HuH-7 (cell line): ENCODE results near the gene EXOC8.
"Not testable (repeated sequence)": the region's sequence is repeated elsewhere in the genome, so short reads cannot be mapped to it uniquely, and the experiment has no call there.

Source experiments
- DNase-seq: peaks from one replicate; pipeline ENCODE4 v3.0.0; 2011; ENCODE audit warnings: low spot score

EXOC8 gene

DNA sequence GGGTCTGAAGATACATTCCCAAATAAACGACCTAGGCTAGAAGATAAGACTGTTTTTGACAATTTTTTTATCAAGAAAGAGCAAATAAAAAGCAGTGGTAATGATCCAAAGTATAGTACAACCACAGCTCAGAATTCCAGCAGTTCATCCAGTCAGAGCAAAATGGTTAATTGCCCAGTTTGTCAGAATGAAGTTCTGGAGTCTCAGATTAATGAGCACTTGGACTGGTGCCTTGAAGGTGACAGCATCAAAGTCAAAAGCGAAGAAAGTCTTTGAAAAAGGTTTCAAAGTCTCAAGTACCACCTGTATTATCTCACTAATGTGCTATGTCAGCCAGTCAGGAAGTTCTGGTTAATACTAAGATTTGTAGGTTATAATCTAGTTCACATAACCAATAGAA lies 15.4 kb upstream of the EXOC8 start:
- DNase-seq, result no peak

DNA sequence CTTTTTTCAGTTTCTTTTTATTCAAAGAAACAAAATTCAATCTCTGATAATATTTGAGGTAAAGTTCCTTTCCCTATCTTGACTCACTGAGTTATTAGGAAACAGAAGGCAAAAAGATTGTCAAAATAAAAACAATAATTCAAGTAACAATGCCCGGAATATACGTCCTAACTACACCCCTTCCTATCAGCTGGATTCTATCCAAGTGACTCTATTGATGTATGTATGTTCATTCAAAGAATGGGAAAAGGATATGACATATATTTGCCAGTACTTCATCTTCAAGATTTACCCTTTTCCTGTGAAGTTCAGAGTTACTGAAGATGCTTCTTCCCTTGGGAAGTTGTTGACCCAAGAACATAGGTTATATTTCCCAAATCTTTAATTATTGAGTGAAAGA lies 14.2 kb upstream of the EXOC8 start:
- DNase-seq, result no peak

DNA sequence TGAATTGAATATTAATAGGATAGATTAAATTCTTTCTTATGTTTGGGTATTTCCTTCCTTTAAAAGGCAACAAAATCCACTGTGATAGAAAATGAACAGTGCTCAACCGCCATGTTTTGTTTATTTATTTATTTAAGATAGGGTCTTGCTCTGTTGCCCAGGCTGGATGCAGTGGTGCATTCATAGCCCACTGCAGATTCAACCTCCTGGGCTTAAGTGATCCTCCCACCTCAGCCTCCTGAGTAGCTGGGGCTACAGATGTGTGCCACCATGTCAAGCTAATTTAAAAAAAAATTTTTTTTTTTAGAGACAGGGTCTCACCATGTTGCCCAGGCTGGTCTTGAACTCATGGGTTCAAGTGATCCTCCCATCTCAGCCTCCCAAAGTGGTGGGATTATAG lies 11.2 kb upstream of the EXOC8 start:
- not testable (repeated sequence) for DNase-seq

DNA sequence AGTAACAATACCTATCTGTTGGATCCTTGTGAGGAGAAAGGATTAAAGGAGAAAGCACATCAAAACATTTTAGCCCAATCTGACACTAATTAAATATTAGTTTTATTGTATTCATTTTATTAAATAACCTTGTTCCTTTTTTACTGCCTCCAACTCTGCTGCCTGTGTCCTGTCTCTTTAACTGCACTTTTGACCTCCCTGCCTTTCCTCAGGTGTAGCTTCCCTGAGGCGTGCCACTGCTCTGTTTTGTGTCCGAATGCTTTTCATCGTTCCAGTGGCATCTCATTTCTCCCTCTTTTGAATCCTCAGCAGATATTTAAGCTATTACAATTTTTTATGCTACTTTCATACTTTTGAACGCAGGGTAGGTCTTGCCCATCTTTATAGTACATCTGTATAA lies 10.8 kb upstream of the EXOC8 start:
- no peak for DNase-seq

DNA sequence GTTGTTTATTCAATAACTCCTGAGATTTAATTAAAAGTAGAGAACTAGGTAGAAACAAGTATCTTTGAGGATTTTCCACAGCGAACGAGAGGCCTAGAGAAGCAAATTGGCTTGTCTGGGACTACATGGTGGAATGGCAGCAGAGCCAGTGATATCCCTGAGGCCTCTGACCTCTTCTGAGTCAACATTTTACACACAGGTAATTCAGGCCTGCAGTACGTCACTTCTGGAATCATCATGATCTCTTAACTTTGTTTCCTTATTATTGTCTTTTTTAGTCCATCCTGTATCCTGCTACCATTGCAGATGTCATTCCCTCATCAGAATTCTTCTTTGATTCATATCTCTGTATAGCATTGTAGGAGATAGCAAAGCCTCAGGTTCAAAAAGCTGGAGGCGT lies 10.3 kb upstream of the EXOC8 start:
- no peak for DNase-seq

DNA sequence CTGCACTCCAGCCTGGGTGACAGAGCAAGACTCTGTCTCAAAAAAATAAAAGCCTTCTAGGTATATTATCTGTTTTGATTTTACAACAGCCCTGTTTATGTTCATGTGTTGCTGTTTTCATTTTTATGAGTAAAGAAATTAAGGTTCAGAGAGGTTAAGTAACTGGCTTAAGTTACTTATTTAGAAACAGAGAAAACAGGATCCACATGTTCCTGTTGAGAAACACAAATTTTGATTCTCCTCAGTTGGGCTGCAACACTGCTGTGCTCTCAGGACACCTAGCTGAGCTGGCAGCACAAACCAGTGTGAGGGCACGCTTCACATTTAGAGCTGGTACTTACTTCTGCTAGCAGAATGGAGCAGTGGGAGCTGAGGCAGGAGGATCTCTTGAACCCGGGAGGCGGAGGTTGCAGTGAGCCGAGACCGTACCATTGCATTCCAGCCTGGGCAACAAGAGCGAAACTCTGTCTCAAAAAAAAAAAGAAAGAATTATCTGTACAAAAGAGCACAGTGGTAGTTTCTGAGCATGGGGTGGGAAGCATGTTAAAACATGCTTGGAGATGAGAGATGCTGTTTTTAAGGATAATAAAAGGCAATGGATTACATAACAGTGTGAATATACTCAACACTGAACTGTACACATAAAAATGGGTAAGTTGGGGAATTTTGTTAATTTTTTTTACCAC lies 2.8 kb upstream of the EXOC8 start:
- DNase-seq, result no peak

DNA sequence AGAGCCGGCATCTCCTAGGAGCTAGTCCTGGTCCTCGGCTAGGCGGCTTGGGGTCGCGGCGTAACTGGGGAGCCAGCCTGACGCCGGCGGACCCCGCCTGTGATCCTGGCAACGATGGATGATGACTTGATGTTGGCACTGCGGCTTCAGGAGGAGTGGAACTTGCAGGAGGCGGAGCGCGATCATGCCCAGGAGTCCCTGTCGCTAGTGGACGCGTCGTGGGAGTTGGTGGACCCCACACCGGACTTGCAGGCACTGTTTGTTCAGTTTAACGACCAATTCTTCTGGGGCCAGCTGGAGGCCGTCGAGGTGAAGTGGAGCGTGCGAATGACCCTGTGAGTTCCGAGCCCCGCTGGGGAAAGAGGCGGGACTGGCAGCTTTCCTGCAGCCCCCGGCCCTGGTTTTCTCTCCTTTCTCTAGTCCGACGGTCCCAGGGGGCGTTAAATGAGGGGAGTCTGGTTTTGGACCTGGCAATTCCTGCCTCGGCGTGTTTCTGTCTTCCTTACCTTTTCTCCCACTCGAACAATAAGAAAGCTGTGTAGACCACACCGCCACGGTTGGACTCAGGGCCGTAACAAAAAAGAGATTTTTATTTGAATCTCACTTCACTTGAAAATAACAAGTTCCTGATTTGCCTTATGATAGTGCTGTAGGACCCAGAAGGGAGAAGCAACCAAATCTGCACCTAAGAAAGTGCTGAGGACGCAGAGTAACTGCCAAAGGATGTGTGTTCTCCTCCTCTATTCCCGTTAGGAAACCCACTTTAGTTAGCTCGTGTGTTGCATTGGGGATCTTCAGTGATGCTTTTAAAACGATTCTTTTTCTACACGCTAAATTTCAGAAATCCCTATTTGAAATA lies 847 bp upstream of the EXOC8 start, which contains the start of gene SPRTN:
Gene SPRTN (plus strand): TSS at position 24 of the 859 bp plus-strand sequence. CDS start 91 bp downstream, at position 115.
- DNase-seq, result peak; percentile 93

DNA sequence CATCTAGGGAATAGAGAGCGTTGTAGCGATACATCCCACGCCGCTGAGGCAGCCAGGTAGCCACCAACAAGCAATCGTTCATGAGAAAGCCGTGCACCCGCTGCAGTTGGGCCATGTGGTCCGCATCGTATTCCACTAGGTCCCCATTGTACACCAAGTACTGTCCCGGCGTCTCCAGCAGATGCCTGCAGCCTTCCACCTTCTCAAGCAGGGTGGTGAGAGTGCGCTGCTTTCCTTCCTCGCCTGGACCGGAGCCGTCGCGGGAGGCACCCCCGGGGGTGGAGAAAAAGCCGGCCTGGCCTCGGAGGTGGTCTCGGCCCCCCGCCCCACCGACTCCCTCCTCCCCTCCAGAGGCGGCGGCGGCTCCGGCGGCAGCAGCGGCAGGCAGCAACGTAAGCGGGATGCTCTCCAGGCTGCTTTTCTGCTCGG lies 595 bp downstream of the EXOC8 start:
- no peak for DNase-seq

DNA sequence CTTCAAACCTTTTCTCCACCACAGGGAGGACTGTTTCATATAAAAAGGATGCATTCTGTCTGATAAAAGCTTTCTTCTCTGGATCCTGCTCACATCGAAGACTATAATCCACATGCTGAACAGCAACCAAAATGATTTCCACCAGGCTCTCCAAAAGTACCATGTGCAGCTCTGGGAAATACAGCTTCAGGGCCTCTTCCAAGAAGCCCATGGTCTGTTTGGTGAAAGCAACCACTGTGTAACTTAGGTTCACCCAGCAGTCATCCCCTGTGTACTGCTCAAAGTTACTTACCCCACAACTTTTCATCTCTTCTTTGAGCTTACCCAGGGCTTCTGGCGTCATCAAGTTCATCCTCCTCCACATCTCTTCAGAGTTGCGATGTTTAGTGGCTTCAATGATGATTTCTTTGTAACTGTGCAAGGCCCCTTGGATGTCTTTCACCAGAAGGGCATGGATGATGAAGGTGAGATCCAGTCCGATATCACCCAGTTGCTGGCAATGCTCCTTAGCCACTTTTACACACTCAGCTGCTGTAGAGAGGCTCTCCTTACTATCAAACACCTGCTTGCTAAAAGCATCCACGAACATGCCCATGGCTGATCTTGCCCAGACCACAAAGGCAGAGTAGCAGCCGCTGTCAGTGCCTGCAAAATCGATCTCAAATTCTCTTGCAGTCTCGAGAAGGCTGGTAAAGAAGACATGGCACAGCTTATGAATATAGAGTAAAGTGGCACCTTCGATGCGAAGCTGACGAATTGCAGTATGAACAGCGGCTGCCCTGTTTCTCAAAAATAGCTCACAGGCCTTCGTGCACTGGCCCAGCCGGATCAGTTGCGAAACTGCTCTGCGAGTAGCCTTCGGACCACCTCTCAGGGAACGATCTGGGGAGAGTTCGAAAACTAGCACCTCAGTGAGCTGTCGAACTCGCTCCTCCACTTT lies 1.7 kb downstream of the EXOC8 start:
- peak; percentile 40 for DNase-seq

DNA sequence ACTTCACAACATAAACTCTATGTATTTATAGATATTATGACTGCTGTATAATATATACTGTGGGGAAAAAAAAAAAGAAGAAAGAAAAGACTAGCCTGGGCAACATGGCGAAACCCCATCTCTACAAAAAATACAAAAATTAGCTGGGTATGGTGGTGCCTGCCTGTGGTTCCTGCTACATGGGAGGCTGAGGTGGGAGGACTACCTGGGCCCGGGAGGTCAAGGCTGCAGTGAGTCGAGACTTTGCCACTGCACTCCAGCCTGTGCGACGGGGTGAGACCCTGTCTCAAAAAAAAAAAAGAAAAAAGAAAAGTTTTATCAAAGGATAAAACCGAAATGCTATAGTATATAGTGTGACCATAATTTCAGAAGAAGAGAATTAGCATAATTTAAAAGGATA lies 2.7 kb downstream of the EXOC8 start:
- DNase-seq, result no peak

DNA sequence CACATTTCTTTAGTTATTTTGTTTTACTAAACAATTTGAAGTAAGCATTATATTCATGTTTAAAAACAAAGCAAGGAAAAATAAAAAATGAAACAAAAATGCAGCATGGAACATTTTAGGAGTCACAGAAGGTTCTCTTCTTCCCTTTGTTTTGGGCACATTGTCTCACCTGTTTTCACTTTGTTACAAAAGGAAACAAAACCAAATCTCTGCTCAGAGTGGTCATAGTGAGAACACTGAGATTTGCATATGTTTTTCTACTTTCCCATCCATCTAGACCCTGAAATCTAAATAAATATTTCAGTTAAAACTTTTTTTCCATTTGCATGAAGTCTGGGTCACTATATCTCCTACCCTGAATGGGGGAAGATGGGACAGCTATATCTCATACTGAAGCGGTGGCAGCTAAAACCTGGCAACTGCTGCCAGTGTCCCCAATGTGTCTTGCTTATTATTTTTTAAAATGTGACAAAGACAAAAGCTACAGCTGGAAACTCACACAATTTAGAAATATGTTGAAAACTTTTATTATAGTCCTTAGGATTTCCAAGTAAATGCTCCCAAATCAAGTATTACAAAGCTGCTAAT lies 3.5 kb downstream of the EXOC8 start:
- DNase-seq, result no peak

DNA sequence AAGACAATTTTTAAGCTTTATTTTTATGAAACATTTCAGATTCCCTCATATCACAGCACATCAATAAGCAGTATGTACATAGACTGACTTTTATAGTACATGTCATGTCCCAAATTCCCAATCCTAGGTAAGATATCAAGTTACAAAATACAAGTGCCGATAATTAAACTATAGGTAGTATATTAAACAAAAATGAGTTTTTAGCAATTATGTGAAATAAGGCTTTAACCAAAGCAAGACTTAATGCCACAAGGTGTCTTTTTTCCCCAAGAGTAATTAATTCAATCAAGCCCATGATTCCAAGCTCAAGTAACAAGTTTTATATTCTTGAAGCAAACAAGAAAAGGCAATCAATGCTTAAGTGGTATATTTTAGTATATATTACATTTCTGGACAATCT lies 4.9 kb downstream of the EXOC8 start:
- no peak for DNase-seq

DNA sequence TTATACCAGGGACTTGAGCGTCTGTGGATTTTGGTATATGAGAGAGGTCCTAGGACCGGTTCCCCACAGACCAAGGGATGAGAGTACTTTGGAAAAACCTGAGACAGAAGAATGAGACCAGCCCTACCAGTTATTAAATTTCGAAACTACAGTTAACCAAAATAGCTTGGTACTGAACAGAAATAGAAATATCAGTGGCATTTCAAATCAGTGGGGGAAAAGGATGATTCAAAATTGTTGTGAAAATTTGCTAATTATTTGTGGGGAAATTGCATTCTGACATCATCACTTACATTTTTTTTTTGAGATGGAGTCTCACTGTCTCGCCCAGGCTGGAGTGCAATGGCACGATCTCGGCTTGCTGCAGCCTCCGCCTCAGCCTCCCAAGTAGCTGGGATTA lies 8.2 kb downstream of the EXOC8 start:
- no peak for DNase-seq

DNA sequence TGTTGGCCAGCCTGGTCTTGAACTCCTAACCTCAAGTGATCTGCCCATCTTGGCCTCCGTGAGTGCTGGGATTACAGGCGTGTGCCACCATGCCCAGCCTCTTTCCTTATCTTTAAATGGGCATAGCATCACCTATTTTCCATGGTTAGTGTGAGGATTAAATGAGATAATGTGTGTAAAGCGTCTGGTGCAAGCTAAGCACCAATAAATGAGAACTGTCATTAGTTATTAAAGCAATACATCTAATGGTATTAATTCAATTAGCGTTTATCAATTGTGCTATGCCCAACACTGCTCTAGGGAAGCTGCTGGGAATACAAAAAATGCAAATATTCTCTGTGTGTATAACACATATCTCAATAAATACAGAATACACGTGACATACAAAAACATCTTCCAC lies 10.0 kb downstream of the EXOC8 start:
- DNase-seq, result no peak

DNA sequence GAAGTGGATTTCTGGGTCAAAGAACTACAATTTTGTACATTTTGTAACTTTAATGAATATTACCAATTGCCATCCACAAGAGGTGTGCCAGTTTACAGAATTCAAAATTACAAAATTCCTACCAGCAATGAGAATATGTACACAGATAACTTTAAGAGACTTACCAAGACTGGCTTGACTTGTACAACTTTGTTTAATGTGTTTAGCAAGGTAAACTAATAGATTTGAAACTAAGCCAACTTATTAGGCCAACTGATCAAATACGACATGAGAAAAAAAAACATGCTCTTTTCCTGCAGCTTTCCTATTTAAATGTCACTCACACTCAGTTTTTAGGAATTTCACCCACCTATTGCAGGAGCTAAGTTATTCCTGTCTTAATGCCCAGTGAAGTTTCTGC lies 11.4 kb downstream of the EXOC8 start:
- no peak for DNase-seq

DNA sequence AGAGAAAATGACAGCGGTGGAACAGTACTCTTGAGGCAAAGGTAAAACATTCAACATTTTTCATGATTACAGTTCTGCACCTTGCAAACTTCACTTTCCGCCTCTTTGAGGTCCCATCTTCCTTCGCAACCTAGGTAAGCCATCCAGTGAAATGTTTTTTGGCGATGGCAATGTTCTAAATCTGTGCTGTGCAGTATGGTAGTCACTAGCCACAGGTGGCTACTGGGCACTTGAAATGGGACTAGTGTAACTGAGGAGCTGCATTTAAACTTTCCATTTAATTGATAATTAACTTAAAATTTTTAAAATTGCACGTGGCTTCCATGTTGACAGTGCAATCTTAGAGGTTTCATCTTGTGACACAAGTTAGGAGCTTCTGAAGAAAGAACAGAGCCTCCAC lies 13.0 kb downstream of the EXOC8 start:
- DNase-seq, result no peak

DNA sequence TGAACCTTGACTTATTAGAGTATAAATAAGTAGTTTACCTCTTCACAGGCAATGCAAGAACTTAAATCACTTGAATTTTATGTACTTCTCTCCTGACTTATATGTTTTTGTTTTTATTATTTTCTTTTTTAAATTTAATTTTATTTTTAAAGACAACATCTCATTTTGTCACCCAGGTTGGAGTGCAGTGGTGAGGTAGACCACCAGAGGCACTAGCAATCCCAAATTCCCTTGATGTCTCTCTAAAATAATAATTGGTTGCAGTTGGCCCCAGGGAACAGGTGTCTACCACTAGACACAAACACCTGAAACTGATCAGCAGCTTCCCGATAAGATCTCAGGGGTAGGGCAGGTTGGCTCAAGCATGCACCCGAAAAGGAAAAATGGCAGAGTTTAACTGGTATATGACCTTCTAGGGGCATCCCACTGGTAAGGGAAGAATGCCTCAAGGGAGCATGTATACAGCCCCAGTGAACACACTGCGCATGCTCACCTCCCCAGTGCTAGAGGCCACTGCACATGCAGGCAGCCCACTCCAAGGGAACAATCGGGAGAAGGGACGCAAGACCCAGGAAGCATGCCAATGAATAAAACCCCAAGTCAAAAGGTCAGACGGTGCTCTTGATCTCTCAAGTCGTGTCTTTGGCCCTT lies 14.6 kb downstream of the EXOC8 start:
- DNase-seq, result no peak

DNA sequence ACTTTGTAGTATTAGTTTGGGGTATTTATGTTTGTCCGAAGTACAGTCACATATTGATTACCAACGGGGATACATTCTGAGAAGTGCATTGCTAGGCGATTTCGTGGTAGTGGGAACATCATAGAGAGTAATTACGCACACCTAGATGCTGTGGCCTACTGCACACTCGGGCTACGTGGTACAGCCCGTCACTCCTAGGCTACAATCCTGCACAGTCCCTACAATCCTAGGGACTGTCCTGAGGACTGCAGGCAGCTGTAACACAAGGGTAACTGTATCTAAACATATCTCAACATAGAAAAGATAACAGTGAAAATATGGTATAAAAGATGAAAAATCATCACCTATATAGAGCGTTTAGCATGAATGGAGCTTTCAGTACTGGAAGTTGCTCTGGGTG lies 18.6 kb downstream of the EXOC8 start:
- no peak for DNase-seq

DNA sequence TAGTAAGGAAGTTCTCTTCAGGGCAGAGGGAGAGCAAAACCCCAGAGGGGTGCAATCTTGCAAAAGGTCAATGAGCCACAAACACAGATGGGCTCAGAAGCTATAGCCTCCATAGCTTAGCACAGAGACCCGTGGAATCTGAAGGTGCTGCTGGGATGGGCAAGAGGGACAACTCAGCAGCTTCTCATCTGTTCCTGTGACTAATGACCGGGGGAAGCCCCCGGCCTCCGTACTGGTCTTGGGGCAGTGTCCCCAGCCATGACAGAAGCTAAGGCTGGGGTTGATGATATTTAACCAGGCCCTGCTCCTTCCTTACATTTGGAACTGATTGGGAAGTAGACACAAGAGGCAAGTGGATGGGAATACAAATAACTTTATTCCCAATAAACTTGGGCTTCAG lies 19.1 kb downstream of the EXOC8 start:
- DNase-seq, result no peak

DNA sequence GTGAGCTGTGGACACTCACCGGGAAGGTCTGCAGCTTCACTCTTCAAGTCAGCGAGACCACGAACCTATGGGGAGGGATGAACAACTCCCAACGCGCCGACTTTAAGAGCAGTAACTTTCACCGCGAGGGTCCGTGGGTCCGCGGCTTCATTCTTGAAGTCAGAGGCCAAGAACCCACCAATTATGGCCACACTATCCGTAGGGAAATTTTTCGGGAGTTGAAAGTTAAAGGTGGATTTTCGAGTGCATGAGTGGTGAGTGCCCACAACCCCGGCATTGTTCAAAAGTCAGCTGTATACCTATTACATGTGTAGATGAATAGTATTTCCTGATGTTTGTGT lies 19.7 kb downstream of the EXOC8 start:
- no peak for DNase-seq

DNA sequence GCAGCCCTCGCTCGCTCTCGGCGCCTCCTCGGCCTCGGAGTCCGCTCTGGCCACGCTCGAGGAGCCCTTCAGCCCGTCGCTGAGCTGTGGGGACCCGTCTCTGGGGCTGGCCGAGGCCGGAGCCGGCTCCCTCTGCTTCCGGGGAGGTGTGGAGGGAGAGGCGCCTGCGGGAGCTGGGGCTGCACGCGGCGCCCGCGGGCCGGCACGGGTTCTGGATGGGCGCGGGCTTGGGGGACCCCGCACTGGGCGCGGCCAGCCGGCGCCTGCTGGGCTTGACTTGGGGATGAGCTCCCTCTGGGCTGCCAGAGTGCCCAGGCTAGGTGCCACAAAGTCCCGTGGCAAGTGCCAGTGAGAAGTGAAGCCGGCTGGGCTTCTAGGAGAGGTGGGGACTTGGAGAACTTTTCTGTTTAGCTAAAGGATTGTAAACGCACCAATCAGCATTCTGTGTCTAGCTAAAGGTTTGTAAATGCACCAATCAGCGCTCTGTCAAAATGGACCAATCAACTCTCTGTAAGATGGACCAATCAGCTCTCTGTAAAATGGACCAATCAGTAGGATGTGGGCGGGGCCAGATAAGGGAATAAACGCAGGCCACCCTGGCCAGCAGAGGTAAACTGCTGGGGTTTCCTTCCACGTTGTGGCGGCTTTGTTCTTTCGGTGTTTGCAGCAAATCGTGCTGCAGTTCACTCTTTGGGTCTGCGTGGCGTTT lies 20.2 kb downstream of the EXOC8 start:
- no peak for DNase-seq
